Right cardiac atrium (tissue), 5 donors: ENCODE measurements around the gene HOMER3. TPM values are rescaled to one million over a fixed set of nuclear protein-coding genes. Genes with fewer than 3 reads are reported as not detected.
A peak's percentile ranks its signal among the peaks of the same experiment; 100 is the strongest.

Experiments
- ATAC-seq, 2 donors: fragments of 200-7000 bp; cut with Tn5 transposase; one replicate each; pipeline versions ENCODE4 v1.8.0 to v1.9.1; 2020; ENCODE audit warnings: moderate library complexity in 2 of 2, mild to moderate bottlenecking in 1 of 2
- DNase-seq, 3 donors: peaks; one replicate each; pipeline ENCODE4 v3.0.0-alpha.2; 2020
- H3K27ac ChIP-seq: one replicate; pipeline ENCODE4 v1.5.1; 2013; ENCODE audit warnings: mild to moderate bottlenecking, low read length, control low read depth, moderate library complexity
- H3K27me3 ChIP-seq: one replicate; pipeline ENCODE4 v1.6.1; 2013; ENCODE audit not compliant: control insufficient read depth, insufficient read depth
- H3K4me1 ChIP-seq: one replicate; pipeline ENCODE4 v1.6.1; 2013; ENCODE audit warnings: low read length; ENCODE audit not compliant: control insufficient read depth, insufficient read depth
- H3K4me3 ChIP-seq: one replicate; pipeline ENCODE4 v1.5.1; 2013; ENCODE audit warnings: low read length, control low read depth
- H3K9me3 ChIP-seq: one replicate; pipeline ENCODE4 v1.6.1; 2013; ENCODE audit warnings: low read length; ENCODE audit not compliant: control insufficient read depth
- WGBS: extraction: QIAGEN DNeasy Blood & Tissue Kit; methylation state at CpG from one replicate; pipeline ENCODE4 v1.1.7; 2013; 5-methylcytosine and 5-hydroxymethylcytosine counted together
- intact Hi-C, 4 donors: fragments of 100-400 bp; cut with DNase I; formaldehyde crosslinking; loops; one replicate each; pipeline versions ENCODE4 v1.11.0 to v1.14.0; 2022 to 2023
- polyA plus RNA-seq: library from polyadenylated mRNA; stranded (reverse); fragments of 200-250 nt; gene quantifications from one replicate; pipeline ENCODE4 v1.2.3, GENCODE V29; 2013
- total RNA-seq, 4 donors: library from RNA; stranded (reverse); fragmentation: NEBNext Ultra II Directional; extraction: Animal tissue kit (Norgen Biotek cat#: 25700); gene quantifications; one replicate each; pipeline ENCODE4 v1.2.1, GENCODE V29; 2021
- donor health status: healthy with polysubstance abuse.
- donor health status: DM: no; HTN: yes; CAD: no.
- donor health status: DM: no; HTN: no; CAD: no.
- donor health status: DM: no; HTN: yes; CAD: no; lungs with severe emphysema.
- donor health status: DM: yes; HTN: yes; CAD: no.

Gene HOMER3
- total and polyA plus RNA-seq, 5 donors = 10.2 to 26.5 (median 12.8) TPM

GRCh38 chr19:18899624-18900560 is 41.1 kb downstream of the HOMER3 start:
- peak in 2 of 3 donors; percentile 16 to 45 for DNase-seq
- 90% methylated on average over 20 of the region's 20 CpGs for WGBS
- H3K9me3 ChIP-seq = no peaks in the 10 kb centered on the region
- intact Hi-C loops = no loop called here
- H3K4me3 ChIP-seq = no peak overlapping the region
- H3K27me3 ChIP-seq = no peaks in the 10 kb centered on the region
- no peak overlapping the region for H3K27ac ChIP-seq
- ATAC-seq = no peak
- H3K4me1 ChIP-seq = peaks cover 3% of the 10 kb centered on the region

GRCh38 chr19:18898607-18899408 is 42.2 kb downstream of the HOMER3 start:
- WGBS = 74% methylated on average over 18 of the region's 18 CpGs
- DNase-seq (peak in 1 of 3 donors; percentile 29), ATAC-seq (no peak)
- H3K27me3 ChIP-seq = no peaks in the 10 kb centered on the region
- no peak overlapping the region for H3K27ac ChIP-seq
- peaks cover 5% of the 10 kb centered on the region for H3K4me1 ChIP-seq
- intact Hi-C loops = no loop called here
- H3K9me3 ChIP-seq = no peaks in the 10 kb centered on the region
- no peak overlapping the region for H3K4me3 ChIP-seq

GRCh38 chr19:18898081-18898606 is 42.9 kb downstream of the HOMER3 start:
- ATAC-seq (peak; percentile 6 to 10), DNase-seq (peak in 2 of 3 donors; percentile 43 to 67)
- intact Hi-C loops = no loop called here
- 42% methylated on average over 18 of the region's 18 CpGs for WGBS
- H3K27me3 ChIP-seq = no peaks in the 10 kb centered on the region
- no peaks in the 10 kb centered on the region for H3K9me3 ChIP-seq
- no peak overlapping the region for H3K4me3 ChIP-seq
- H3K4me1 ChIP-seq = peaks cover 5% of the 10 kb centered on the region
- H3K27ac ChIP-seq = no peak overlapping the region

- ATAC-seq (no peak), DNase-seq (no peak)
- Histone ChIP-seq H3K9me3 (no peaks in the 10 kb centered on the region), H3K4me3 (no peak overlapping the region), H3K27me3 (no peaks in the 10 kb centered on the region), H3K4me1 (peaks cover 5% of the 10 kb centered on the region), H3K27ac (no peak overlapping the region)
- 94% methylated on average over 25 of the region's 25 CpGs for WGBS
- intact Hi-C loops = no loop called here
Observed at GRCh38 chr19:18897094-18898029, 43.7 kb downstream of the HOMER3 start.

- Histone ChIP-seq H3K9me3 (no peaks in the 10 kb centered on the region), H3K27me3 (no peaks in the 10 kb centered on the region), H3K4me3 (peak overlapping the region; percentile 46), H3K27ac (no peak overlapping the region), H3K4me1 (peaks cover 5% of the 10 kb centered on the region)
- intact Hi-C loops = no loop called here
- 23% methylated on average over 33 of the region's 33 CpGs for WGBS
- ATAC-seq (no peak), DNase-seq (no peak)
Observed at GRCh38 chr19:18896421-18896841, 44.6 kb downstream of the HOMER3 start.

- Histone ChIP-seq H3K4me1 (peaks cover 5% of the 10 kb centered on the region), H3K27ac (no peak within 1 kb of the TSS), H3K27me3 (no peaks in the 10 kb centered on the region), H3K9me3 (no peaks in the 10 kb centered on the region), H3K4me3 (peak within 1 kb of the TSS; percentile 46)
- intact Hi-C loops = no loop called here
- DNase-seq (no peak), ATAC-seq (no peak)
- WGBS = 1% methylated on average over 87 of the region's 89 CpGs
Observed at GRCh38 chr19:18895824-18896341, 45.1 kb downstream of the HOMER3 start, which contains the start of gene CERS1. Gene CERS1, minus strand, starts transcription at chr19:18896158. Its CDS starts 86 bp downstream, at chr19:18896072.

- no peaks in the 10 kb centered on the region for H3K9me3 ChIP-seq
- intact Hi-C loops = no loop called here
- H3K4me3 ChIP-seq = peak overlapping the region; percentile 46
- peak in 2 of 3 donors; percentile 73 to 80 for DNase-seq
- peak; percentile 48 for ATAC-seq
- peaks cover 5% of the 10 kb centered on the region for H3K4me1 ChIP-seq
- under 1% methylated on average over 72 of the region's 72 CpGs for WGBS
- no peaks in the 10 kb centered on the region for H3K27me3 ChIP-seq
- no peak overlapping the region for H3K27ac ChIP-seq
Observed at GRCh38 chr19:18895038-18895823, 45.8 kb downstream of the HOMER3 start.

- DNase-seq = peak; percentile 72 to 85 (median 82)
- 11% methylated on average over 28 of the region's 28 CpGs for WGBS
- no peaks in the 10 kb centered on the region for H3K27me3 ChIP-seq
- no peak overlapping the region for H3K27ac ChIP-seq
- intact Hi-C loops = no loop called here
- no peak overlapping the region for H3K4me3 ChIP-seq
- no peaks in the 10 kb centered on the region for H3K9me3 ChIP-seq
- H3K4me1 ChIP-seq = peaks cover 5% of the 10 kb centered on the region
- ATAC-seq = peak; percentile 47 to 55
Observed at GRCh38 chr19:18894254-18895037, 46.6 kb downstream of the HOMER3 start.
